Fibroblast of peridontal ligament (primary cell): ENCODE results near the gene SWT1.

Source experiments
- DNase-seq: peaks from one replicate; pipeline ENCODE4 v3.0.0-alpha.2; 2010; ENCODE audit errors: extremely low read depth

The SWT1 gene

GRCh38 chr1:185156854-185157598 is at the start of gene SWT1, which contains the start of gene TRMT1L:
TSS of gene SWT1 (plus strand) at chr1:185157167. CDS start at chr1:185160842, 3,675 bp downstream.
TSS of gene TRMT1L (minus strand) at chr1:185156953. CDS start at chr1:185156712, 241 bp downstream.
- peak; percentile 98 for DNase-seq

GRCh38 chr1:185108321-185108720 is 48.6 kb upstream of the SWT1 start:
- peak; percentile 18 for DNase-seq

GRCh38 chr1:185110145-185110544 is 46.8 kb upstream of the SWT1 start:
- DNase-seq: no peak

- DNase-seq: no peak
Observed at GRCh38 chr1:185111873-185112272, 45.1 kb upstream of the SWT1 start.

GRCh38 chr1:185112356-185112755 is 44.6 kb upstream of the SWT1 start:
- DNase-seq: no peak

GRCh38 chr1:185129708-185130107 is 27.3 kb upstream of the SWT1 start:
- no peak for DNase-seq

- no peak for DNase-seq
Observed at GRCh38 chr1:185132534-185132933, 24.4 kb upstream of the SWT1 start.

GRCh38 chr1:185137896-185138545 is 18.9 kb upstream of the SWT1 start:
- DNase-seq: no peak

- DNase-seq: no peak
Observed at GRCh38 chr1:185139246-185139645, 17.7 kb upstream of the SWT1 start.

GRCh38 chr1:185144233-185144632 is 12.7 kb upstream of the SWT1 start:
- peak; percentile 40 for DNase-seq

GRCh38 chr1:185151215-185151614 is 5.8 kb upstream of the SWT1 start:
- no peak for DNase-seq

GRCh38 chr1:185152187-185152767 is 4.7 kb upstream of the SWT1 start:
- DNase-seq: peak; percentile 54

GRCh38 chr1:185154912-185155513 is 2.0 kb upstream of the SWT1 start:
- peak; percentile 16 for DNase-seq

- peak; percentile 64 for DNase-seq
Observed at GRCh38 chr1:185155600-185156287, 1.2 kb upstream of the SWT1 start.

GRCh38 chr1:185156288-185156853 is 596 bp upstream of the SWT1 start:
- peak; percentile 31 for DNase-seq

- DNase-seq: peak; percentile 14
Observed at GRCh38 chr1:185157599-185158412, 839 bp downstream of the SWT1 start.

GRCh38 chr1:185158800-185159199 is 1.8 kb downstream of the SWT1 start:
- no peak for DNase-seq

- no peak for DNase-seq
Observed at GRCh38 chr1:185159966-185160365, 3.0 kb downstream of the SWT1 start.

GRCh38 chr1:185162491-185162890 is 5.5 kb downstream of the SWT1 start:
- DNase-seq: no peak

GRCh38 chr1:185166106-185166505 is 9.1 kb downstream of the SWT1 start:
- no peak for DNase-seq
